Vagina (tissue), 2 donors: ENCODE data around the gene BNC2. TPM values are rescaled to one million over a fixed set of nuclear protein-coding genes. Genes with fewer than 3 reads are reported as not detected.
"Not testable (repeated sequence)": the region's sequence is repeated elsewhere in the genome, so short reads cannot be mapped to it uniquely, and the experiment has no call there.

ENCODE experiments used
- DNase-seq, 2 donors: peaks; one replicate each; pipeline ENCODE4 v3.0.0-alpha.2; 2017; ENCODE audit errors: extremely low spot score in 2 of 2
- H3K27ac ChIP-seq: fragments of 200-600 bp; sonication (generic); one replicate; pipeline ENCODE4 v1.5.1; 2019
- H3K27me3 ChIP-seq: fragments of 200-600 bp; sonication (generic); one replicate; pipeline ENCODE4 v1.5.1; 2019
- H3K36me3 ChIP-seq, 2 donors: fragments of 200-600 bp; sonication (generic); one replicate each; pipeline ENCODE4 v1.5.1; 2017 to 2019
- H3K4me1 ChIP-seq: fragments of 200-600 bp; sonication (generic); one replicate; pipeline ENCODE4 v1.5.1; 2019
- H3K4me3 ChIP-seq, 2 donors: fragments of 200-600 bp; sonication (generic); 1 replicate in 1 of 2; 2 replicates in 1 of 2; pipeline ENCODE4 v1.5.1; 2016 to 2019
- H3K9me3 ChIP-seq: fragments of 200-600 bp; sonication (generic); one replicate; pipeline ENCODE4 v1.5.1; 2019
- POLR2A ChIP-seq, 2 donors: fragments of 450-650 bp; IDR thresholded peaks; one replicate each; pipeline ENCODE4 v1.6.1; 2017; ENCODE audit warnings: antibody characterized with exemption in 2 of 2, mild to moderate bottlenecking in 2 of 2, moderate library complexity in 2 of 2
- POLR2AphosphoS5 ChIP-seq, 2 donors: sonication (generic); formaldehyde crosslinking; IDR thresholded peaks; one replicate each; pipeline ENCODE4 v1.9.0; 2017; ENCODE audit warnings: antibody characterized with exemption in 2 of 2, mild to moderate bottlenecking in 2 of 2, low read depth in 1 of 2; ENCODE audit not compliant: insufficient read depth in 1 of 2
- intact Hi-C: fragments of 100-400 bp; cut with DNase I; formaldehyde crosslinking; loops from one replicate; pipeline ENCODE4 v1.15.1; 2023
- total RNA-seq: library from RNA; depleted of rRNA; stranded (reverse); fragments of >200 nt; gene quantifications from one replicate; pipeline ENCODE4 v1.2.3, GENCODE V29; 2016
- TF ChIP-seq, protein P1 (sequence below), 3 experiments: fragments of 450-650 bp in 2 of 3; fragments of 200-600 bp in 1 of 3; sonication (generic) in 1 of 3; IDR thresholded peaks; one replicate each; pipeline ENCODE4 v1.5.1; 2017 to 2019; ENCODE audit warnings: antibody characterized with exemption in 3 of 3, mild to moderate bottlenecking in 2 of 3, moderate library complexity in 2 of 3

BNC2 gene
- total RNA-seq, 1 donor from 2014 or later: 33.9 TPM

DNA sequence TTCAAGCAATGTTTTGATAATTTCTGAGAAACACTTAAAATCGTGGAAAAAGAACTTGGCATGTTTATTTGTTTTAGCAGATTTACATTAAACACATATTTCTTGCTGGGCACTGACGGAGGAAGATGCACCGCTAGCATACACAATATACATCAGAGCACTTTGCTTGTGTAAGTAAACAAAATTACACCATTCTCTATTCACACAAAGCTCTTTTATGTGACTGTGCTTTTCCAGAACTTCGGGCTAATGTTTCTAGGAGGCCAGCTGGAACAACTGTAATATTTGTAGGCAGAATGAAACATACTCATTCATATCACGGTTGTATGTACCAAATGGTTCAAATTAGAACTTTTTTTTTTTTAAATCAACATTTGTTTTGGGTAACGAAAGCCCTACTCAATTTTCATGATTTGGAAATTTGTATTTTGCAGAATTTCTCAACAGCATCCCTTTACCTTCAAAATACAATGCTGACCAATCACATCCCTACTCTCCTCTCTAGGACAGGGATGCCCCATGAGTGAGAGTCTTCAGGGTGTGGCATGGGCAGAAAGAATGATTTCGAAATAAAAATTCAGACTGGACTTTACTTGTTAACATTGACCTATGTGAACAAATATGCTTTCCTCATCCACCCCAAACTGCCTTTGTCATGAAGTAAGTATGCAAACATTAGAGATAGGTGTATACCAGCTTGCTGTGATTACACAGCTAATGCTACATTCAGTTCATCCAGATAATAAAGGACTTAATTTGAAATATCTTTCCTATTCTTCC lies 425.1 kb downstream of the BNC2 start:
- H3K4me3 ChIP-seq: no peak overlapping the region
- intact Hi-C loops: no loop called here
- H3K4me1 ChIP-seq: peaks cover 12% of the 10 kb centered on the region
- H3K27me3 ChIP-seq: no peaks in the 10 kb centered on the region
- no peak overlapping the region for H3K27ac ChIP-seq
- TF ChIP-seq POLR2AphosphoS5 (IDR thresholded peaks at IDR 0.05; ENCODE audit: insufficient read depth in 1 of 2, low read depth in 1 of 2) (no peak), POLR2A (IDR thresholded peaks at IDR 0.05) (no peak)
- TF ChIP-seq, protein P1, sequence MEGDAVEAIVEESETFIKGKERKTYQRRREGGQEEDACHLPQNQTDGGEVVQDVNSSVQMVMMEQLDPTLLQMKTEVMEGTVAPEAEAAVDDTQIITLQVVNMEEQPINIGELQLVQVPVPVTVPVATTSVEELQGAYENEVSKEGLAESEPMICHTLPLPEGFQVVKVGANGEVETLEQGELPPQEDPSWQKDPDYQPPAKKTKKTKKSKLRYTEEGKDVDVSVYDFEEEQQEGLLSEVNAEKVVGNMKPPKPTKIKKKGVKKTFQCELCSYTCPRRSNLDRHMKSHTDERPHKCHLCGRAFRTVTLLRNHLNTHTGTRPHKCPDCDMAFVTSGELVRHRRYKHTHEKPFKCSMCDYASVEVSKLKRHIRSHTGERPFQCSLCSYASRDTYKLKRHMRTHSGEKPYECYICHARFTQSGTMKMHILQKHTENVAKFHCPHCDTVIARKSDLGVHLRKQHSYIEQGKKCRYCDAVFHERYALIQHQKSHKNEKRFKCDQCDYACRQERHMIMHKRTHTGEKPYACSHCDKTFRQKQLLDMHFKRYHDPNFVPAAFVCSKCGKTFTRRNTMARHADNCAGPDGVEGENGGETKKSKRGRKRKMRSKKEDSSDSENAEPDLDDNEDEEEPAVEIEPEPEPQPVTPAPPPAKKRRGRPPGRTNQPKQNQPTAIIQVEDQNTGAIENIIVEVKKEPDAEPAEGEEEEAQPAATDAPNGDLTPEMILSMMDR (IDR thresholded peaks at IDR 0.05): no peak
- DNase-seq: no peak
- H3K9me3 ChIP-seq: no peaks in the 10 kb centered on the region
- H3K36me3 ChIP-seq: no peaks in the 10 kb centered on the region

DNA sequence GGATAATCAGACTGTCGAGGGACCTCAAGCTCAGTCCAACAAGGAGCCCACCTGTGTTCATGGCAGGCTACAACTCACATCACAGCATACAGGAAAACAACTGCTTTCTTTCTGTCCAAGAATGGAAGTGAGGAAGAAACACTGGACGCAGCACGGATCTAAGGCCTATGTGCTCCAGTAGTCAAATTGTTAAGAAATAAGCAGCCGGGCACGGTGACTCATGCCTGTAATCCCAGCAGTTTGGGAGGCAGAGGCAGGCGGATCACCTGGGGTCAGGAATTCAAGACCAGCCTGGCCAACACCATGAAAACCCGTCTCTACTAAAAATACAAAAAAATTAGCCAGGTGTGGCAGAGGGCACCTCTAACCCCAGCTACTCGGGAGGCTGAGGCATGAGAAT lies 427.8 kb downstream of the BNC2 start:
- DNase-seq: no peak
- intact Hi-C loops: no loop called here

DNA sequence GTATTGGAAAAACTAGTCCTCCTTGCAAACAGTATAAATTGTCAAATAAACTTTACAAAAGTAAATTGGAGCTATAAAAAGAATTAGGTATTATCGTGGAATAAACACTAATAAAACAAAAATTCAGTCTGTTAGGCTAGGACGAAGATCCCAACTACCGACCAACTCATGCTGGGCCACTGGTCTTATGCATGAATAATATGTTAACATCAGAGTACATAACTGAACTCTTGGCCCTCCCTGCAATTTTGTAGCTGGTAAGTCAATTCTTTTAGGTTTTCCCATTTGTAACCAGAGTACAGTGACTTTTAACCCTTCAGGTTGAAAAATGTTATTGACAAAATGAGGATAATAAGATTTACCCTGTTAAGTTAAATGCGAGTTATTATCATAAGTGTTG lies 428.7 kb downstream of the BNC2 start:
- Histone ChIP-seq H3K9me3 (no peaks in the 10 kb centered on the region), H3K27ac (no peak overlapping the region), H3K27me3 (no peaks in the 10 kb centered on the region), H3K4me3 (no peak overlapping the region), H3K4me1 (peaks cover 12% of the 10 kb centered on the region), H3K36me3 (peaks cover 0 to 3% of the 10 kb centered on the region in 2 donors)
- intact Hi-C loops: no loop called here
- no peak for DNase-seq
- TF ChIP-seq POLR2A (IDR thresholded peaks at IDR 0.05) (no peak), POLR2AphosphoS5 (IDR thresholded peaks at IDR 0.05; ENCODE audit: insufficient read depth in 1 of 2, low read depth in 1 of 2) (no peak)
- TF ChIP-seq, protein P1 (IDR thresholded peaks at IDR 0.05): no peak

More for the DNA sequence above, 427.8 kb downstream of the BNC2 start:
- no peaks in the 10 kb centered on the region for H3K9me3 ChIP-seq
- TF ChIP-seq, protein P1 (IDR thresholded peaks at IDR 0.05): no peak
- no peaks in the 10 kb centered on the region for H3K27me3 ChIP-seq
- peaks cover 12% of the 10 kb centered on the region for H3K4me1 ChIP-seq
- no peak overlapping the region for H3K4me3 ChIP-seq
- no peaks in the 10 kb centered on the region for H3K36me3 ChIP-seq
- no peak overlapping the region for H3K27ac ChIP-seq

DNA sequence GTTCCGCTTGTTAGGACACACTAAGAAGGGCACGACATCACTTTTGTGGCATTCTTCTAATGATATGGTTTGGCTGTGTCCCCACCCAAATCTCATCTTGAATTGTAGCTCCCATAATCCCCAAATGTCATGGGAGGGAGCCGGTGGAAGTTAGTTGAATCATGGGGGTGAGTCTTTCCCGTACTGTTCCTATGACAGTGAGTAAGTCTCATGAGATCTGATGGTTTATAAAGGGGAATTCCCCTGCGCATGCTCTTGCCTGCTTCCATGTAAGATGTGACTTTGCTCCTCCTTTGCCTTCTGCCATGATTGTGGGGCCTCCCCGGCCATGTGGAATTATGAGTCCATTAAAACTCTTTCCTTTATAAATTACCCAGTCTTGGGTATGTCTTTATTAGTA lies 431.6 kb downstream of the BNC2 start:
- H3K36me3 ChIP-seq, H3K27ac ChIP-seq, intact Hi-C loops, DNase-seq, H3K4me3 ChIP-seq, H3K9me3 ChIP-seq, H3K27me3 ChIP-seq: not testable (repeated sequence)
- peaks cover 12% of the 10 kb centered on the region for H3K4me1 ChIP-seq

DNA sequence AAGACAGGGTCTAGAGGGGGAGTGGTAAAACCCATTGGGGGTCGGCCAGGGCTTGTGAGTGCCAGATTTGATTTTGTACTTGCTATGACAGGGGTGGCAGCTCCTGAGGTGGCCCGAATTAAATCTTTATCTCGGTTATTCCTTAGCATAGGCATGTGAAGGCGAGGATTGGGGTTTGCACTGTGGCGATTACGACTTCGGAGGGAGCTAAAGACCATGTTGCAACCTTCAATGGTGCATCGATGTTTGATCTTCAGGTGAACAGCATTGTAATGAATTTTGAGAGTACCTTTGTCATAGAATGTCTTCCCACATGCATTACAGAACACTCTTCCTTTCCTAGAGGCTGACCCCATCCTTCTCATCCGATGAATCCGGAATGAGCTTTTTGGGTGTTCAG lies 433.9 kb downstream of the BNC2 start:
- H3K9me3 ChIP-seq: no peaks in the 10 kb centered on the region
- no peaks in the 10 kb centered on the region for H3K4me1 ChIP-seq
- no peak for TF ChIP-seq POLR2A (IDR thresholded peaks at IDR 0.05)
- TF ChIP-seq, protein P1 (IDR thresholded peaks at IDR 0.05): no peak
- H3K36me3 ChIP-seq: peaks cover 0 to 7% of the 10 kb centered on the region in 2 donors
- H3K27me3 ChIP-seq: no peaks in the 10 kb centered on the region
- no peak overlapping the region for H3K4me3 ChIP-seq
- DNase-seq: no peak
- intact Hi-C loops: no loop called here
- no peak overlapping the region for H3K27ac ChIP-seq
